GM10266 (cell line): ENCODE results near the gene VPS9D1.

Experiments
- DNase-seq: peaks from one replicate; pipeline ENCODE4 v3.0.0; 2012; ENCODE audit errors: extremely low spot score
- CTCF ChIP-seq: IDR thresholded peaks from 2 replicates; pipeline ENCODE4 v1.5.1; 2012; ENCODE audit warnings: mild to moderate bottlenecking, low read depth; ENCODE audit not compliant: control insufficient read depth, insufficient read depth; ENCODE audit errors: missing control alignments

Gene VPS9D1

GRCh38 chr16:89738538-89739317 lies 18.0 kb upstream of the VPS9D1 start:
- DNase-seq: no peak
- no peak for TF ChIP-seq CTCF

- no peak for DNase-seq
- no peak for TF ChIP-seq CTCF
Observed at GRCh38 chr16:89738072-89738377, 17.3 kb upstream of the VPS9D1 start.

- no peak for TF ChIP-seq CTCF
- no peak for DNase-seq
Observed at GRCh38 chr16:89737341-89738071, 16.8 kb upstream of the VPS9D1 start.

GRCh38 chr16:89736554-89736953 lies 15.9 kb upstream of the VPS9D1 start:
- DNase-seq: no peak
- TF ChIP-seq CTCF: no peak

GRCh38 chr16:89733792-89734191 lies 13.1 kb upstream of the VPS9D1 start:
- no peak for TF ChIP-seq CTCF
- DNase-seq: no peak

GRCh38 chr16:89733322-89733721 lies 12.6 kb upstream of the VPS9D1 start:
- no peak for DNase-seq

More at GRCh38 chr16:89733322-89733721, 12.6 kb upstream of the VPS9D1 start:
- TF ChIP-seq CTCF: no peak
